GM23338 (cell line): Measurements from ENCODE around the gene NKD1. TPM values are rescaled to one million over a fixed set of nuclear protein-coding genes. Genes with fewer than 3 reads are reported as not detected.

ENCODE experiments used
- ATAC-seq: fragments of 200-7000 bp; cut with Tn5 transposase; 3 replicates; pipeline ENCODE4 v1.9.1; 2020
- DNase-seq: peaks from one replicate; pipeline ENCODE4 v3.0.0-alpha.2; 2015; ENCODE audit warnings: low spot score
- H2AFZ ChIP-seq: fragments of 200-600 bp; sonication (generic); 2 replicates; pipeline ENCODE4 v1.8.0; 2016; ENCODE audit warnings: antibody characterized with exemption, mild to moderate bottlenecking, moderate library complexity
- H3F3A ChIP-seq: fragments of 200-600 bp; sonication (generic); replicated peaks from 2 replicates; pipeline ENCODE4 v1.8.0; 2017; ENCODE audit warnings: antibody characterized with exemption, mixed run types, low read depth
- H3K27ac ChIP-seq: fragments of 200-600 bp; sonication (generic); 2 replicates; pipeline ENCODE4 v1.6.1; 2016; ENCODE audit warnings: low read depth
- H3K27me3 ChIP-seq: fragments of 200-600 bp; sonication (generic); 2 replicates; pipeline ENCODE4 v1.8.0; 2016; ENCODE audit warnings: mild to moderate bottlenecking, mixed run types, moderate library complexity; ENCODE audit not compliant: insufficient read depth
- H3K36me3 ChIP-seq: fragments of 200-600 bp; sonication (generic); 2 replicates; pipeline ENCODE4 v1.8.0; 2016; ENCODE audit warnings: mild to moderate bottlenecking; ENCODE audit not compliant: insufficient read depth
- H3K4me1 ChIP-seq: fragments of 200-600 bp; sonication (generic); 2 replicates; pipeline ENCODE4 v1.8.0; 2016; ENCODE audit warnings: mild to moderate bottlenecking, moderate library complexity; ENCODE audit not compliant: insufficient read depth
- H3K4me2 ChIP-seq: fragments of 200-600 bp; sonication (generic); 2 replicates; pipeline ENCODE4 v1.7.1; 2017; ENCODE audit warnings: mixed run types
- H3K4me3 ChIP-seq: fragments of 200-600 bp; sonication (generic); 2 replicates; pipeline ENCODE4 v1.6.1; 2016; ENCODE audit warnings: mixed run types
- H3K79me2 ChIP-seq: fragments of 200-600 bp; sonication (generic); replicated peaks from 2 replicates; pipeline ENCODE4 v1.8.0; 2017; ENCODE audit warnings: mild to moderate bottlenecking; ENCODE audit not compliant: insufficient read depth
- H3K9me2 ChIP-seq: fragments of 200-600 bp; sonication (generic); 2 replicates; pipeline ENCODE4 v1.8.0; 2017; ENCODE audit not compliant: insufficient read depth
- H4K20me1 ChIP-seq: fragments of 200-600 bp; sonication (generic); replicated peaks from 2 replicates; pipeline ENCODE4 v1.8.0; 2017; ENCODE audit warnings: mild to moderate bottlenecking; ENCODE audit not compliant: insufficient read depth
- H3K27ac Mint-ChIP-seq: 2 replicates; pipeline ENCODE4 v1.8.0; 2020; ENCODE audit warnings: inconsistent platforms, mild to moderate bottlenecking, moderate library complexity, mixed read lengths
- H3K27me3 Mint-ChIP-seq: 3 replicates; pipeline ENCODE4 v1.8.0; 2022; ENCODE audit warnings: low read depth, mild to moderate bottlenecking, moderate library complexity, mixed read lengths, inconsistent platforms; ENCODE audit not compliant: insufficient read depth, poor library complexity
- H3K36me3 Mint-ChIP-seq: 3 replicates; pipeline ENCODE4 v1.8.0; 2021; ENCODE audit warnings: low read depth, mild to moderate bottlenecking, inconsistent platforms, moderate library complexity, mixed read lengths
- H3K4me1 Mint-ChIP-seq: 3 replicates; pipeline ENCODE4 v1.8.0; 2020; ENCODE audit warnings: mild to moderate bottlenecking, inconsistent platforms, mixed read lengths
- H3K4me3 Mint-ChIP-seq: 3 replicates; pipeline ENCODE4 v1.8.0; 2021; ENCODE audit warnings: moderate library complexity, mild to moderate bottlenecking, inconsistent platforms, mixed read lengths
- H3K9me3 Mint-ChIP-seq: 3 replicates; pipeline ENCODE4 v1.8.0; 2020; ENCODE audit warnings: moderate library complexity, mild to moderate bottlenecking, inconsistent platforms, mixed read lengths
- CREB1 ChIP-seq: fragments of 250-450 bp; sonication (Bioruptor Pico); IDR thresholded peaks from 2 replicates; pipeline ENCODE4 v1.5.0; 2020; ENCODE audit warnings: low read depth, mild to moderate bottlenecking, moderate library complexity
- ETS1 ChIP-seq: IDR thresholded peaks from 2 replicates; pipeline ENCODE4 v1.6.1; 2016; ENCODE audit warnings: antibody characterized with exemption
- EZH2 ChIP-seq: fragments of 200-600 bp; sonication (generic); IDR thresholded peaks from one replicate; pipeline ENCODE4 v1.8.0; 2017; ENCODE audit warnings: antibody characterized with exemption, mild to moderate bottlenecking, low read depth; ENCODE audit not compliant: unreplicated experiment
- JUNB ChIP-seq: IDR thresholded peaks from one replicate; pipeline ENCODE4 v1.6.1; 2016; ENCODE audit warnings: antibody characterized with exemption; ENCODE audit not compliant: unreplicated experiment
- NANOG ChIP-seq: IDR thresholded peaks from 2 replicates; pipeline ENCODE4 v1.6.1; 2016; ENCODE audit warnings: antibody characterized with exemption, borderline replicate concordance
- POLR2AphosphoS5 ChIP-seq: IDR thresholded peaks from 2 replicates; pipeline ENCODE4 v1.6.1; 2016; ENCODE audit warnings: antibody characterized with exemption, low read depth
- STAT1 ChIP-seq: IDR thresholded peaks from one replicate; pipeline ENCODE4 v1.6.1; 2016; ENCODE audit warnings: antibody characterized with exemption; ENCODE audit not compliant: unreplicated experiment
- ZNF114 ChIP-seq: fragments of 250-450 bp; sonication (Bioruptor Pico); IDR thresholded peaks from 2 replicates; pipeline ENCODE4 v1.5.0; 2020; ENCODE audit warnings: mild to moderate bottlenecking, moderate library complexity
- ZNF331 ChIP-seq: fragments of 250-450 bp; sonication (Bioruptor Pico); IDR thresholded peaks from 2 replicates; pipeline ENCODE4 v1.5.0; 2020; ENCODE audit warnings: low read depth, mild to moderate bottlenecking, moderate library complexity
- polyA plus RNA-seq: library from polyadenylated mRNA; unstranded; fragments of >200 nt; fragmentation: Nextera tagmentation; extraction: Ambion mirVana; gene quantifications from 2 replicates; pipeline ENCODE4 v1.2.1, GENCODE V29; 2016
- total RNA-seq: library from RNA; depleted of rRNA; stranded (reverse); fragments of >200 nt; shearing (Covaris generic); gene quantifications from 2 replicates; pipeline ENCODE4 v1.2.3, GENCODE V29; 2014
- TF ChIP-seq, protein P1 (sequence below), 2 experiments: fragments of 200-600 bp in 1 of 2; sonication (generic) in 1 of 2; conservative IDR thresholded peaks; 2 replicates each; pipeline versions ENCODE4 v1.5.1 to v1.6.1; 2016 to 2017; ENCODE audit warnings: antibody characterized with exemption in 2 of 2, low read depth in 2 of 2, mild to moderate bottlenecking in 2 of 2, moderate library complexity in 1 of 2
- TF ChIP-seq, protein P2 (sequence below): IDR thresholded peaks from one replicate; pipeline ENCODE4 v1.6.1; 2018; ENCODE audit warnings: antibody characterized with exemption; ENCODE audit not compliant: unreplicated experiment

Gene NKD1
- total and polyA plus RNA-seq, 2 experiments from 2014 or later, result 2.1 to 2.3 TPM

GRCh38 chr16:50517450-50518252 lies 30.5 kb upstream of the NKD1 start (continued):
- TF ChIP-seq, protein P1, sequence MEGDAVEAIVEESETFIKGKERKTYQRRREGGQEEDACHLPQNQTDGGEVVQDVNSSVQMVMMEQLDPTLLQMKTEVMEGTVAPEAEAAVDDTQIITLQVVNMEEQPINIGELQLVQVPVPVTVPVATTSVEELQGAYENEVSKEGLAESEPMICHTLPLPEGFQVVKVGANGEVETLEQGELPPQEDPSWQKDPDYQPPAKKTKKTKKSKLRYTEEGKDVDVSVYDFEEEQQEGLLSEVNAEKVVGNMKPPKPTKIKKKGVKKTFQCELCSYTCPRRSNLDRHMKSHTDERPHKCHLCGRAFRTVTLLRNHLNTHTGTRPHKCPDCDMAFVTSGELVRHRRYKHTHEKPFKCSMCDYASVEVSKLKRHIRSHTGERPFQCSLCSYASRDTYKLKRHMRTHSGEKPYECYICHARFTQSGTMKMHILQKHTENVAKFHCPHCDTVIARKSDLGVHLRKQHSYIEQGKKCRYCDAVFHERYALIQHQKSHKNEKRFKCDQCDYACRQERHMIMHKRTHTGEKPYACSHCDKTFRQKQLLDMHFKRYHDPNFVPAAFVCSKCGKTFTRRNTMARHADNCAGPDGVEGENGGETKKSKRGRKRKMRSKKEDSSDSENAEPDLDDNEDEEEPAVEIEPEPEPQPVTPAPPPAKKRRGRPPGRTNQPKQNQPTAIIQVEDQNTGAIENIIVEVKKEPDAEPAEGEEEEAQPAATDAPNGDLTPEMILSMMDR (conservative IDR thresholded peaks at IDR 0.05; ENCODE audit: low read depth in 2 of 2), result no peak

DNA sequence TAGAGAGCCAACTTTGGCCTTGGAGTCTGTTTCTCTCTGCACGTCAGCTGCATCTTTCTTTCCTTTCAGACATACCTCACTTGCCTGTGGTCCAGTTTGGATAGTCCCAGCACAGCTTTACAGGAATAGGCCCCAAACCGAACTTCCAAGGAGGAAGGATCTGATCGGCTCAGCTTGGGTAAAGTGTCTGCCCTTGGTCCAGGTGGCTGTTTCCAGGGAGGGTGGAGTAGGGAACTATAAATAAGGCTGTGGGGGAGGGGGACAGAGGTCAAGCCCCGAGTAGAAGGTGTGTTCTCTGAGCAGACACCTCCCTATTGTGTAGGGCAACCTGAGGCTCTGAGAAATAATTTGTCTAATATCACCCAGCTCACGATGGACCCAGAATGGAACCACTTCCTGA lies 29.2 kb upstream of the NKD1 start:
- no peak for DNase-seq
- Mint-ChIP-seq H3K27me3 (peaks cover 2% of the 10 kb centered on the region), H3K36me3 (peaks cover 7% of the 10 kb centered on the region; the same call in 1 of the 3 replicates), H3K9me3 (peaks cover 14% of the 10 kb centered on the region), H3K27ac (no peak overlapping the region), H3K4me1 (no peaks in the 10 kb centered on the region), H3K4me3 (no peak overlapping the region)
- no peak overlapping the region for H3K4me3 ChIP-seq
- H4K20me1 ChIP-seq, result no peaks in the 10 kb centered on the region
- no peaks in the 10 kb centered on the region for H3K79me2 ChIP-seq
- TF ChIP-seq STAT1 (no peak), ZNF331 (CRISPR knock-in tag) (no peak), JUNB (no peak), EZH2 (no peak), ZNF114 (CRISPR knock-in tag) (no peak)
- H3K27me3 ChIP-seq, result no peaks in the 10 kb centered on the region
- H3K4me1 ChIP-seq, result no peaks in the 10 kb centered on the region
- no peak for ATAC-seq
- 0 out of 2 replicates have a peak, but pooled peaks cover 6% of the 10 kb centered on the region for H3K9me2 ChIP-seq
- no peak overlapping the region for H3K4me2 ChIP-seq
- peaks cover 3% of the 10 kb centered on the region; the same call in 1 of the 2 replicates for H3K36me3 ChIP-seq
- no peak overlapping the region; the same call in 1 of the 2 replicates for H2AFZ ChIP-seq
- H3F3A ChIP-seq, result no peaks in the 10 kb centered on the region
- H3K27ac ChIP-seq, result no peak overlapping the region

- H3K9me3 Mint-ChIP-seq, result peaks cover 14% of the 10 kb centered on the region
- Histone ChIP-seq H3K27me3 (no peaks in the 10 kb centered on the region), H3K4me1 (no peaks in the 10 kb centered on the region), H3K9me2 (0 out of 2 replicates have a peak, but pooled peaks cover 6% of the 10 kb centered on the region), H2AFZ (no peak overlapping the region), H3F3A (no peaks in the 10 kb centered on the region), H3K79me2 (no peaks in the 10 kb centered on the region), H3K36me3 (peaks cover 3% of the 10 kb centered on the region; the same call in 1 of the 2 replicates), H3K4me3 (no peak overlapping the region), H3K27ac (no peak overlapping the region), H3K4me2 (no peak overlapping the region), H4K20me1 (no peaks in the 10 kb centered on the region)
- DNase-seq, result no peak
- no peaks in the 10 kb centered on the region for H3K4me1 Mint-ChIP-seq
- peaks cover 2% of the 10 kb centered on the region for H3K27me3 Mint-ChIP-seq
- H3K27ac Mint-ChIP-seq, result no peak overlapping the region
- no peak for ATAC-seq
- H3K4me3 Mint-ChIP-seq, result no peak overlapping the region
- peaks cover 7% of the 10 kb centered on the region; the same call in 2 of the 3 replicates for H3K36me3 Mint-ChIP-seq
- TF ChIP-seq NANOG, result no peak
- TF ChIP-seq POLR2AphosphoS5, result no peak
- no peak for TF ChIP-seq CREB1
- TF ChIP-seq, protein P1 (conservative IDR thresholded peaks at IDR 0.05; ENCODE audit: low read depth in 2 of 2), result no peak
- no peak for TF ChIP-seq EZH2
- TF ChIP-seq ZNF331 (CRISPR knock-in tag), result no peak
- no peak for TF ChIP-seq JUNB
- TF ChIP-seq, protein P2, sequence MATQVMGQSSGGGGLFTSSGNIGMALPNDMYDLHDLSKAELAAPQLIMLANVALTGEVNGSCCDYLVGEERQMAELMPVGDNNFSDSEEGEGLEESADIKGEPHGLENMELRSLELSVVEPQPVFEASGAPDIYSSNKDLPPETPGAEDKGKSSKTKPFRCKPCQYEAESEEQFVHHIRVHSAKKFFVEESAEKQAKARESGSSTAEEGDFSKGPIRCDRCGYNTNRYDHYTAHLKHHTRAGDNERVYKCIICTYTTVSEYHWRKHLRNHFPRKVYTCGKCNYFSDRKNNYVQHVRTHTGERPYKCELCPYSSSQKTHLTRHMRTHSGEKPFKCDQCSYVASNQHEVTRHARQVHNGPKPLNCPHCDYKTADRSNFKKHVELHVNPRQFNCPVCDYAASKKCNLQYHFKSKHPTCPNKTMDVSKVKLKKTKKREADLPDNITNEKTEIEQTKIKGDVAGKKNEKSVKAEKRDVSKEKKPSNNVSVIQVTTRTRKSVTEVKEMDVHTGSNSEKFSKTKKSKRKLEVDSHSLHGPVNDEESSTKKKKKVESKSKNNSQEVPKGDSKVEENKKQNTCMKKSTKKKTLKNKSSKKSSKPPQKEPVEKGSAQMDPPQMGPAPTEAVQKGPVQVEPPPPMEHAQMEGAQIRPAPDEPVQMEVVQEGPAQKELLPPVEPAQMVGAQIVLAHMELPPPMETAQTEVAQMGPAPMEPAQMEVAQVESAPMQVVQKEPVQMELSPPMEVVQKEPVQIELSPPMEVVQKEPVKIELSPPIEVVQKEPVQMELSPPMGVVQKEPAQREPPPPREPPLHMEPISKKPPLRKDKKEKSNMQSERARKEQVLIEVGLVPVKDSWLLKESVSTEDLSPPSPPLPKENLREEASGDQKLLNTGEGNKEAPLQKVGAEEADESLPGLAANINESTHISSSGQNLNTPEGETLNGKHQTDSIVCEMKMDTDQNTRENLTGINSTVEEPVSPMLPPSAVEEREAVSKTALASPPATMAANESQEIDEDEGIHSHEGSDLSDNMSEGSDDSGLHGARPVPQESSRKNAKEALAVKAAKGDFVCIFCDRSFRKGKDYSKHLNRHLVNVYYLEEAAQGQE, result no peak
- no peak for TF ChIP-seq ZNF114 (CRISPR knock-in tag)
- no peak for TF ChIP-seq ETS1
These were observed 28.6 kb upstream of the NKD1 start for GRCh38 chr16:50519602-50520001.
